Natural killer cell (primary cell): ENCODE data around the gene SSX2IP. TPM values are rescaled to one million over a fixed set of nuclear protein-coding genes. Genes with fewer than 3 reads are reported as not detected.
A peak's percentile ranks its signal among the peaks of the same experiment; 100 is the strongest.

Experiments
- ATAC-seq, 3 donors: fragments of 150-1000 bp in 2 of 3; fragments of 200-7000 bp in 1 of 3; cut with Tn5 transposase; 1 replicate in 1 of 3; 2 replicates in 2 of 3; pipeline ENCODE4 v1.10.0; 2021; ENCODE audit warnings: mild to moderate bottlenecking in 2 of 3, moderate library complexity in 2 of 3
- DNase-seq, 2 donors: peaks; one replicate each; pipeline versions ENCODE4 v3.0.0 to v3.0.0-alpha.2; 2013 to 2021; ENCODE audit warnings: mixed read lengths in 1 of 2
- H3K27ac ChIP-seq: one replicate; pipeline ENCODE4 v1.5.1; 2013; ENCODE audit warnings: mild to moderate bottlenecking, low read length
- H3K27me3 ChIP-seq: one replicate; pipeline ENCODE4 v1.6.1; 2013; ENCODE audit warnings: low read length; ENCODE audit not compliant: control insufficient read depth, insufficient read depth
- H3K36me3 ChIP-seq: one replicate; pipeline ENCODE4 v1.6.1; 2013; ENCODE audit warnings: low read length; ENCODE audit not compliant: control insufficient read depth, insufficient read depth
- H3K4me1 ChIP-seq: one replicate; pipeline ENCODE4 v1.6.1; 2013; ENCODE audit warnings: low read length; ENCODE audit not compliant: control insufficient read depth, insufficient read depth
- H3K4me3 ChIP-seq: one replicate; pipeline ENCODE4 v1.5.1; 2013; ENCODE audit warnings: low read length
- H3K9me3 ChIP-seq: one replicate; pipeline ENCODE4 v1.6.1; 2013; ENCODE audit warnings: low read length; ENCODE audit not compliant: control insufficient read depth, insufficient read depth
- H3K27ac Mint-ChIP-seq, 2 donors: one replicate each; pipeline ENCODE4 v1.8.0; 2022; ENCODE audit warnings: mild to moderate bottlenecking in 2 of 2, mixed read lengths in 2 of 2, moderate library complexity in 1 of 2
- H3K27me3 Mint-ChIP-seq, 2 donors: one replicate each; pipeline ENCODE4 v1.8.0; 2022; ENCODE audit warnings: low read depth in 2 of 2, mixed read lengths in 2 of 2
- H3K36me3 Mint-ChIP-seq: one replicate; pipeline ENCODE4 v1.8.0; 2022; ENCODE audit warnings: mixed read lengths
- H3K4me1 Mint-ChIP-seq, 2 donors: one replicate each; pipeline ENCODE4 v1.8.0; 2022; ENCODE audit warnings: mixed read lengths in 2 of 2
- H3K4me3 Mint-ChIP-seq: one replicate; pipeline ENCODE4 v1.8.0; 2022; ENCODE audit warnings: mild to moderate bottlenecking, moderate library complexity, mixed read lengths
- H3K9me3 Mint-ChIP-seq, 2 donors: one replicate each; pipeline ENCODE4 v1.8.0; 2022; ENCODE audit warnings: mixed read lengths in 2 of 2
- CTCF ChIP-seq: fragments of 200-600 bp; IDR thresholded peaks from one replicate; pipeline ENCODE4 v1.8.0; 2022; ENCODE audit warnings: antibody characterized with exemption
- WGBS: methylation state at CpG from one replicate; pipeline ENCODE4 v1.1.7; 2013; ENCODE audit warnings: missing lambda C conversion rate; ENCODE audit not compliant: insufficient coverage; 5-methylcytosine and 5-hydroxymethylcytosine counted together
- intact Hi-C: fragments of 100-400 bp; cut with micrococcal nuclease; formaldehyde crosslinking; loops from one replicate; pipeline ENCODE4 v1.14.2; 2022
- total RNA-seq, 4 donors: library from RNA; stranded (reverse); fragments of 120-200 nt in 1 of 4; gene quantifications; one replicate each; pipeline versions ENCODE4 v1.2.3 to v1.2.4, GENCODE V29; 2013 to 2022

SSX2IP gene
- total RNA-seq, 3 donors from 2014 or later (not counting 1 experiment from before 2014, with no cell fraction given) = 24.2 to 35.8 (median 27.2) TPM

- no peak overlapping the region for H3K4me3 ChIP-seq
- peaks cover 60 to 61% of the 10 kb centered on the region in 2 donors for H3K4me1 Mint-ChIP-seq
- intact Hi-C loops = no loop called here
- no peak for TF ChIP-seq CTCF
- WGBS = over 99% methylated on average over 5 of the region's 5 CpGs
- H3K36me3 Mint-ChIP-seq = no peaks in the 10 kb centered on the region
- no peaks in the 10 kb centered on the region for H3K36me3 ChIP-seq
- no peak overlapping the region for H3K27ac ChIP-seq
- no peaks in the 10 kb centered on the region for H3K9me3 Mint-ChIP-seq
- no peak for DNase-seq
- H3K9me3 ChIP-seq = no peaks in the 10 kb centered on the region
- H3K27me3 ChIP-seq = no peaks in the 10 kb centered on the region
- H3K4me1 ChIP-seq = no peaks in the 10 kb centered on the region
- no peaks in the 10 kb centered on the region for H3K27me3 Mint-ChIP-seq
- no peak for ATAC-seq
- H3K27ac Mint-ChIP-seq = no peak overlapping the region
- H3K4me3 Mint-ChIP-seq = no peak overlapping the region
Measured at GRCh38 chr1:84682047-84682446, 8.2 kb downstream of the SSX2IP start.

GRCh38 chr1:84677415-84678099 is 12.7 kb downstream of the SSX2IP start:
- H3K4me3 ChIP-seq = no peak overlapping the region
- H3K4me1 Mint-ChIP-seq = peaks cover 58 to 76% of the 10 kb centered on the region in 2 donors
- 94% methylated on average over 4 of the region's 7 CpGs for WGBS

GRCh38 chr1:84675631-84676030 is 14.6 kb downstream of the SSX2IP start:
- Mint-ChIP-seq H3K9me3 (no peaks in the 10 kb centered on the region), H3K4me1 (peaks cover 51 to 69% of the 10 kb centered on the region in 2 donors), H3K4me3 (no peak overlapping the region), H3K27me3 (no peaks in the 10 kb centered on the region), H3K27ac (peak overlapping the region in 1 of 2 donors; percentile 42), H3K36me3 (no peaks in the 10 kb centered on the region)
- ATAC-seq (no peak), DNase-seq (no peak)
- TF ChIP-seq CTCF = no peak
- Histone ChIP-seq H3K9me3 (no peaks in the 10 kb centered on the region), H3K4me3 (no peak overlapping the region), H3K36me3 (no peaks in the 10 kb centered on the region), H3K27me3 (no peaks in the 10 kb centered on the region), H3K4me1 (peaks cover 4% of the 10 kb centered on the region), H3K27ac (no peak overlapping the region)
- intact Hi-C loops = no loop called here
- 100% methylated on average over 4 of the region's 4 CpGs for WGBS

More at GRCh38 chr1:84677415-84678099, 12.7 kb downstream of the SSX2IP start:
- no peaks in the 10 kb centered on the region for H3K36me3 ChIP-seq
- intact Hi-C loops = no loop called here
- Mint-ChIP-seq H3K9me3 (no peaks in the 10 kb centered on the region), H3K36me3 (no peaks in the 10 kb centered on the region), H3K27me3 (no peaks in the 10 kb centered on the region), H3K27ac (no peak overlapping the region), H3K4me3 (no peak overlapping the region)
- H3K9me3 ChIP-seq = no peaks in the 10 kb centered on the region
- TF ChIP-seq CTCF = no peak
- no peak for ATAC-seq
- peaks cover 4% of the 10 kb centered on the region for H3K4me1 ChIP-seq
- H3K27ac ChIP-seq = no peak overlapping the region
- H3K27me3 ChIP-seq = no peaks in the 10 kb centered on the region
- no peak for DNase-seq

GRCh38 chr1:84675106-84675505 is 15.2 kb downstream of the SSX2IP start:
- Histone ChIP-seq H3K27me3 (no peaks in the 10 kb centered on the region), H3K27ac (no peak overlapping the region), H3K4me1 (peaks cover 4% of the 10 kb centered on the region), H3K36me3 (no peaks in the 10 kb centered on the region), H3K9me3 (no peaks in the 10 kb centered on the region), H3K4me3 (no peak overlapping the region)
- Mint-ChIP-seq H3K4me3 (no peak overlapping the region), H3K27ac (peak overlapping the region in 1 of 2 donors; percentile 10), H3K27me3 (no peaks in the 10 kb centered on the region), H3K4me1 (peaks cover 46 to 65% of the 10 kb centered on the region in 2 donors), H3K9me3 (no peaks in the 10 kb centered on the region), H3K36me3 (no peaks in the 10 kb centered on the region)
- WGBS = no CpG with 5 or more reads among the region's 1 CpG
- intact Hi-C loops = no loop called here
- TF ChIP-seq CTCF = no peak
- ATAC-seq = no peak
- no peak for DNase-seq
